SK-N-SH treated with all-trans-retinoic acid at 6 μM for 48 hours (cell line): ENCODE data around the gene BTF3L4.

ENCODE experiments used
- ATAC-seq: fragments of 200-7000 bp; cut with Tn5 transposase; 3 replicates; pipeline ENCODE4 v1.9.1; 2020; ENCODE audit warnings: mild to moderate bottlenecking, moderate library complexity
- BACH2 ChIP-seq: fragments of 250-450 bp; sonication (Bioruptor Pico); IDR thresholded peaks from 2 replicates; pipeline ENCODE4 v1.9.0; 2021; ENCODE audit warnings: mild to moderate bottlenecking, borderline replicate concordance
- ESRRG ChIP-seq: fragments of 250-450 bp; sonication (Bioruptor Pico); IDR thresholded peaks from 2 replicates; pipeline ENCODE4 v1.6.1; 2021; ENCODE audit warnings: mild to moderate bottlenecking
- GLIS3 ChIP-seq: fragments of 250-450 bp; sonication (Bioruptor Pico); IDR thresholded peaks from 2 replicates; pipeline ENCODE4 v1.5.0; 2020; ENCODE audit warnings: mild to moderate bottlenecking, moderate library complexity
- ISL1 ChIP-seq: fragments of 250-450 bp; sonication (Bioruptor Pico); IDR thresholded peaks from 2 replicates; pipeline ENCODE4 v2.1.2; 2022; ENCODE audit warnings: mild to moderate bottlenecking, moderate library complexity
- OSR1 ChIP-seq: fragments of 250-450 bp; sonication (Bioruptor Pico); IDR thresholded peaks from 2 replicates; pipeline ENCODE4 v1.8.0; 2022; ENCODE audit warnings: moderate library complexity, mild to moderate bottlenecking, inconsistent platforms
- PPARA ChIP-seq: fragments of 250-450 bp; sonication (Bioruptor Pico); IDR thresholded peaks from 2 replicates; pipeline ENCODE4 v1.5.0; 2020; ENCODE audit warnings: mild to moderate bottlenecking, borderline replicate concordance
- RARB ChIP-seq: fragments of 250-450 bp; sonication (Bioruptor Pico); IDR thresholded peaks from 2 replicates; pipeline ENCODE4 v1.8.0; 2021; ENCODE audit warnings: mild to moderate bottlenecking, moderate library complexity
- TCF4 ChIP-seq: fragments of 250-450 bp; sonication (Bioruptor Pico); IDR thresholded peaks from 2 replicates; pipeline ENCODE4 v1.8.0; 2021; ENCODE audit warnings: mild to moderate bottlenecking, moderate library complexity, borderline replicate concordance
- TOX ChIP-seq: fragments of 250-450 bp; sonication (Bioruptor Pico); IDR thresholded peaks from 2 replicates; pipeline ENCODE4 v1.8.0; 2021; ENCODE audit warnings: mild to moderate bottlenecking, moderate library complexity, borderline replicate concordance
- ZNF565 ChIP-seq: fragments of 450-650 bp; formaldehyde crosslinking; conservative IDR thresholded peaks from 2 replicates; pipeline ENCODE4 v1.5.0; 2020; ENCODE audit warnings: low read depth, mild to moderate bottlenecking, moderate library complexity
- TF ChIP-seq, protein P1 (sequence below): fragments of 250-450 bp; sonication (Bioruptor Pico); IDR thresholded peaks from 2 replicates; pipeline ENCODE4 v1.5.0; 2020; ENCODE audit warnings: mild to moderate bottlenecking, moderate library complexity
- TF ChIP-seq, protein P2 (sequence below): fragments of 250-450 bp; sonication (Bioruptor Pico); IDR thresholded peaks from 2 replicates; pipeline ENCODE4 v1.5.1; 2020; ENCODE audit warnings: low read depth, mild to moderate bottlenecking, moderate library complexity
- TF ChIP-seq, protein P3 (sequence below): fragments of 250-450 bp; sonication (Bioruptor Pico); IDR thresholded peaks from 2 replicates; pipeline ENCODE4 v1.5.1; 2021; ENCODE audit warnings: mild to moderate bottlenecking, moderate library complexity
- TF ChIP-seq, protein P4 (sequence below): fragments of 250-450 bp; sonication (Bioruptor Pico); IDR thresholded peaks from 2 replicates; pipeline ENCODE4 v1.8.0; 2021; ENCODE audit warnings: low read depth, mild to moderate bottlenecking, moderate library complexity, borderline replicate concordance

The BTF3L4 gene

DNA sequence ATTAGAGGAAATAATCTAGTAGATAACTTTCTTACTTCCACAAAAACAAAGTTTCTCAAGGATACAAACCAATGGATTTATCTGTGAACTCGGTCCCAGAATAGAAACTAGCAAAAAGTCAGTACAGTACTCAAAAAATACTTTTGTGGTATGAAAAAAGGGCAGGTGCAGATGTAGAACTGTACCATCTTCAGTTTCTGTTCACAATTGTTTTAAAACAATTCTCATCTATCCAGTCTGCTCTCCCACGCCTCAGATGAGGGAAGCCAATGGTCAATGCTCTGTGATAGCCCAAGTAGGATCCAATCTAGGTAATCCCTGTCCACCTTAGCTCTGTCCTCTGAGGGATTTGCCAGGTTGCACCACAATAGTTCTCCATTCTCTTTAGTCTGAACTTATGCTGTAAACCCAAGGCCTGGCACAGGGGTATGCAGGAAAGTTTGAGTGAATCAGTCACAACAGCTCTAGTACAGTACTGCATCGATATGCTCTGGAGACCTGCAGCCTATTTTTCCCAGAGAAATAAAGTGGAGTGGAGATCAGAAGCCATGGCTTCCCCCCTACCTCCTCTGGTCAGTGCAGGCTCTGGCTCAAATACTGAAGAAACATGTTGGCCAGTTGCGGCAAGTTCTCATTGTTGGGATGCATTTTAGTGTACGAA, 23.8 kb upstream of the BTF3L4 start (continued):
- TF ChIP-seq, protein P1, sequence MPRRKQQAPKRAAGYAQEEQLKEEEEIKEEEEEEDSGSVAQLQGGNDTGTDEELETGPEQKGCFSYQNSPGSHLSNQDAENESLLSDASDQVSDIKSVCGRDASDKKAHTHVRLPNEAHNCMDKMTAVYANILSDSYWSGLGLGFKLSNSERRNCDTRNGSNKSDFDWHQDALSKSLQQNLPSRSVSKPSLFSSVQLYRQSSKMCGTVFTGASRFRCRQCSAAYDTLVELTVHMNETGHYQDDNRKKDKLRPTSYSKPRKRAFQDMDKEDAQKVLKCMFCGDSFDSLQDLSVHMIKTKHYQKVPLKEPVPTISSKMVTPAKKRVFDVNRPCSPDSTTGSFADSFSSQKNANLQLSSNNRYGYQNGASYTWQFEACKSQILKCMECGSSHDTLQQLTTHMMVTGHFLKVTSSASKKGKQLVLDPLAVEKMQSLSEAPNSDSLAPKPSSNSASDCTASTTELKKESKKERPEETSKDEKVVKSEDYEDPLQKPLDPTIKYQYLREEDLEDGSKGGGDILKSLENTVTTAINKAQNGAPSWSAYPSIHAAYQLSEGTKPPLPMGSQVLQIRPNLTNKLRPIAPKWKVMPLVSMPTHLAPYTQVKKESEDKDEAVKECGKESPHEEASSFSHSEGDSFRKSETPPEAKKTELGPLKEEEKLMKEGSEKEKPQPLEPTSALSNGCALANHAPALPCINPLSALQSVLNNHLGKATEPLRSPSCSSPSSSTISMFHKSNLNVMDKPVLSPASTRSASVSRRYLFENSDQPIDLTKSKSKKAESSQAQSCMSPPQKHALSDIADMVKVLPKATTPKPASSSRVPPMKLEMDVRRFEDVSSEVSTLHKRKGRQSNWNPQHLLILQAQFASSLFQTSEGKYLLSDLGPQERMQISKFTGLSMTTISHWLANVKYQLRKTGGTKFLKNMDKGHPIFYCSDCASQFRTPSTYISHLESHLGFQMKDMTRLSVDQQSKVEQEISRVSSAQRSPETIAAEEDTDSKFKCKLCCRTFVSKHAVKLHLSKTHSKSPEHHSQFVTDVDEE: no peak
- TF ChIP-seq TCF4 (CRISPR knock-in tag): no peak

DNA sequence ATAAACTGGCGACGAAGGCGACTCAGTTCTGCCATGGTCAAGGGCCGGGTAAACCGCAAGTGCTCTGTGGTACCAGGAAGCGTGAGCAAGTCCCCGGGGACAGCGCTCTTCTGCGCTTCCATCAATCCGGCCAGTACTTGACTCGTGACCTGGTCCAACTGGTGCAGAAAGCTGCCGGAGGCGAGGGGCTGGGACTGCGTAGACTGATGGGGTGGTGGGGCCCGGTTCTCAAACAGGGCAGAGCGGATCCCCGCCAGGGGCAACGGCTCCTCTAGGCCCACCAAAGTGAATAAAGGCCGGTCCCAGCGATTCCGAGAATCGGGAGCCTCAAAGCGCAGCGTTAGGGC, 23.3 kb upstream of the BTF3L4 start:
- ATAC-seq: peak; percentile 69
- TF ChIP-seq OSR1 (CRISPR knock-in tag) (no peak), ESRRG (CRISPR knock-in tag) (no peak), ISL1 (CRISPR knock-in tag) (no peak), PPARA (CRISPR knock-in tag) (no peak), RARB (CRISPR knock-in tag) (no peak), ZNF565 (CRISPR knock-in tag) (no peak), BACH2 (CRISPR knock-in tag) (no peak), TOX (no peak)
- TF ChIP-seq, protein P2, sequence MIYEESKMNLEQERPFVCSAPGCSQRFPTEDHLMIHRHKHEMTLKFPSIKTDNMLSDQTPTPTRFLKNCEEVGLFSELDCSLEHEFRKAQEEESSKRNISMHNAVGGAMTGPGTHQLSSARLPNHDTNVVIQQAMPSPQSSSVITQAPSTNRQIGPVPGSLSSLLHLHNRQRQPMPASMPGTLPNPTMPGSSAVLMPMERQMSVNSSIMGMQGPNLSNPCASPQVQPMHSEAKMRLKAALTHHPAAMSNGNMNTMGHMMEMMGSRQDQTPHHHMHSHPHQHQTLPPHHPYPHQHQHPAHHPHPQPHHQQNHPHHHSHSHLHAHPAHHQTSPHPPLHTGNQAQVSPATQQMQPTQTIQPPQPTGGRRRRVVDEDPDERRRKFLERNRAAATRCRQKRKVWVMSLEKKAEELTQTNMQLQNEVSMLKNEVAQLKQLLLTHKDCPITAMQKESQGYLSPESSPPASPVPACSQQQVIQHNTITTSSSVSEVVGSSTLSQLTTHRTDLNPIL (CRISPR knock-in tag): no peak
- TF ChIP-seq, protein P1: no peak
- TF ChIP-seq, protein P3, sequence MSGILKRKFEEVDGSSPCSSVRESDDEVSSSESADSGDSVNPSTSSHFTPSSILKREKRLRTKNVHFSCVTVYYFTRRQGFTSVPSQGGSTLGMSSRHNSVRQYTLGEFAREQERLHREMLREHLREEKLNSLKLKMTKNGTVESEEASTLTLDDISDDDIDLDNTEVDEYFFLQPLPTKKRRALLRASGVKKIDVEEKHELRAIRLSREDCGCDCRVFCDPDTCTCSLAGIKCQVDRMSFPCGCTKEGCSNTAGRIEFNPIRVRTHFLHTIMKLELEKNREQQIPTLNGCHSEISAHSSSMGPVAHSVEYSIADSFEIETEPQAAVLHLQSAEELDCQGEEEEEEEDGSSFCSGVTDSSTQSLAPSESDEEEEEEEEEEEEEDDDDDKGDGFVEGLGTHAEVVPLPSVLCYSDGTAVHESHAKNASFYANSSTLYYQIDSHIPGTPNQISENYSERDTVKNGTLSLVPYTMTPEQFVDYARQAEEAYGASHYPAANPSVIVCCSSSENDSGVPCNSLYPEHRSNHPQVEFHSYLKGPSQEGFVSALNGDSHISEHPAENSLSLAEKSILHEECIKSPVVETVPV (CRISPR knock-in tag): no peak
- TF ChIP-seq, protein P4, sequence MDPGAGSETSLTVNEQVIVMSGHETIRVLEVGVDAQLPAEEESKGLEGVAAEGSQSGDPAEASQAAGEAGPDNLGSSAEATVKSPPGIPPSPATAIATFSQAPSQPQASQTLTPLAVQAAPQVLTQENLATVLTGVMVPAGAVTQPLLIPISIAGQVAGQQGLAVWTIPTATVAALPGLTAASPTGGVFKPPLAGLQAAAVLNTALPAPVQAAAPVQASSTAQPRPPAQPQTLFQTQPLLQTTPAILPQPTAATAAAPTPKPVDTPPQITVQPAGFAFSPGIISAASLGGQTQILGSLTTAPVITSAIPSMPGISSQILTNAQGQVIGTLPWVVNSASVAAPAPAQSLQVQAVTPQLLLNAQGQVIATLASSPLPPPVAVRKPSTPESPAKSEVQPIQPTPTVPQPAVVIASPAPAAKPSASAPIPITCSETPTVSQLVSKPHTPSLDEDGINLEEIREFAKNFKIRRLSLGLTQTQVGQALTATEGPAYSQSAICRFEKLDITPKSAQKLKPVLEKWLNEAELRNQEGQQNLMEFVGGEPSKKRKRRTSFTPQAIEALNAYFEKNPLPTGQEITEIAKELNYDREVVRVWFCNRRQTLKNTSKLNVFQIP (CRISPR knock-in tag): no peak

DNA sequence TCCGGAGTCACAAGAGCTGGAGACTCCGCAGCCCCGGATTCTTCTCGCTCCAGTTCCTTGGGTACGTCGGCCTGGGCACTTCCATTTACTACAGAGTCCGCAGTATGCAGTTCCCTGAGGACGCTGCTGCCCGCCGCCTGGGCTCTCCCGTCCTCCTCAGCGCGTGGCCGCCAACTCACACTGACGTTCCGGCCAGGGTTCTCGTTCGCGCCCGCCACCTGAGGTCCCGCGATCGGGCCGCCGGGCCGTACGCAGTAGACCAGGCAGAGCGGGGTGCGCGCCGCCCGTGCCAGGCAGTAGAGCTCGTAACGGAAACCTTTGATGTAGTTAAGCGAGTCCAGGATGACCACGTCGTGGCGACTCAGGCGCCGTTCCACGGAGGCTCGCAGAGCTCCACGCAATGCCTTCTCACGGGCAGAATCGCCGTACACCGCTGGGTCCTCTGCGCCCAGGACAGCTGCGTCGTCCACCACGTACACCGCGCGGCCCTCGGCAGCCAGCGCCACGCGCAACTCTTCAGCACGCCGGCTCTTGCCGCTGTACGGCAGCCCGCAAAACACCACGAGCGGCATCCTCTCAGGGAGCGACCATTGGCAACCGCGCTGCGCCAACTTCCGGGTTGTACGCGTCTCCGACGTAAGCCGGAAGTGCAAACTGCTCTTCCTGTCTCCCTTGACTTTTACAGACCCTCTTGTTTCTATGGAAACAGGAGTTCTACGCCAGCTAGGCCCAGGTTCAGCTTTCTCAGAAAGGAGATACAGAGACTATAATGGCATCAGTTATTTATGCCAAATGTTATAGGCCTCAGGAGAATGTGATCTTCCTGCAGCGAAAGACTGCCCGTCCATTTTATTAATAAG, 22.7 kb upstream of the BTF3L4 start, which contains the start of gene KTI12:
TSS of gene KTI12 (minus strand) at position 621 of the 860 bp plus-strand sequence. CDS start at position 572, 49 bp downstream.
- peak; percentile 93 for ATAC-seq
- TF ChIP-seq, protein P1: peak; percentile 39; the same call in 1 of the 2 replicates
- TF ChIP-seq GLIS3 (CRISPR knock-in tag): 0 out of 2 replicates have a peak, but pooled peaks have one; percentile 29
- TF ChIP-seq ISL1 (CRISPR knock-in tag): no peak
- TF ChIP-seq ZNF565 (CRISPR knock-in tag): no peak
